ENCODE data around the gene CASP3. TPM values are rescaled to one million over a fixed set of nuclear protein-coding genes. Genes with fewer than 3 reads are reported as not detected.
"Not testable (repeated sequence)": the region's sequence is repeated elsewhere in the genome, so short reads cannot be mapped to it uniquely, and the experiment has no call there.

CASP3 gene
- total and polyA plus RNA-seq, 4 donors = 37.5 to 62.1 (median 47.6) TPM

- Histone ChIP-seq H3K9me3 (ENCODE audit: control insufficient read depth, insufficient read depth, low read length) (no peaks in the 10 kb centered on the region), H3K4me3 (ENCODE audit: low read depth, low read length) (no peak overlapping the region), H3K27me3 (ENCODE audit: control insufficient read depth, insufficient read depth, low read length) (no peaks in the 10 kb centered on the region), H3K36me3 (ENCODE audit: control insufficient read depth, insufficient read depth, low read length) (peaks cover 3% of the 10 kb centered on the region), H3K4me1 (ENCODE audit: control insufficient read depth, insufficient read depth, low read length) (peaks cover 8% of the 10 kb centered on the region), H3K27ac (ENCODE audit: low read depth, low read length) (no peak overlapping the region)
- DNase-seq (ENCODE audit: low read depth in 4 of 6, low spot score in 6 of 6) = no peak
- WGBS (ENCODE audit: insufficient coverage) = no CpG with 5 or more reads among the region's 2 CpGs
These were observed 4.4 kb upstream of the CASP3 start for GRCh38 chr4:184653650-184654049.

GRCh38 chr4:184652681-184653080, 3.4 kb upstream of the CASP3 start:
- not testable (repeated sequence) for DNase-seq (ENCODE audit: low read depth in 4 of 6, low spot score in 6 of 6); H3K9me3 ChIP-seq (ENCODE audit: control insufficient read depth, insufficient read depth, low read length); H3K4me3 ChIP-seq (ENCODE audit: low read depth, low read length); H3K36me3 ChIP-seq (ENCODE audit: control insufficient read depth, insufficient read depth, low read length); H3K27ac ChIP-seq (ENCODE audit: low read depth, low read length); H3K27me3 ChIP-seq (ENCODE audit: control insufficient read depth, insufficient read depth, low read length)
- H3K4me1 ChIP-seq (ENCODE audit: control insufficient read depth, insufficient read depth, low read length) = peaks cover 17% of the 10 kb centered on the region

GRCh38 chr4:184651899-184652298, 2.7 kb upstream of the CASP3 start:
- no peaks in the 10 kb centered on the region for H3K27me3 ChIP-seq (ENCODE audit: control insufficient read depth, insufficient read depth, low read length)
- no peak overlapping the region for H3K4me3 ChIP-seq (ENCODE audit: low read depth, low read length)
- H3K9me3 ChIP-seq (ENCODE audit: control insufficient read depth, insufficient read depth, low read length) = no peaks in the 10 kb centered on the region
- H3K4me1 ChIP-seq (ENCODE audit: control insufficient read depth, insufficient read depth, low read length) = peaks cover 17% of the 10 kb centered on the region
- peaks cover 3% of the 10 kb centered on the region for H3K36me3 ChIP-seq (ENCODE audit: control insufficient read depth, insufficient read depth, low read length)
- no peak for DNase-seq (ENCODE audit: low read depth in 4 of 6, low spot score in 6 of 6)
- H3K27ac ChIP-seq (ENCODE audit: low read depth, low read length) = no peak overlapping the region
- 94% methylated on average over 5 of the region's 8 CpGs for WGBS (ENCODE audit: insufficient coverage)

- Histone ChIP-seq H3K9me3 (ENCODE audit: control insufficient read depth, insufficient read depth, low read length) (no peaks in the 10 kb centered on the region), H3K4me3 (ENCODE audit: low read depth, low read length) (peak overlapping the region; percentile 76), H3K27me3 (ENCODE audit: control insufficient read depth, insufficient read depth, low read length) (no peaks in the 10 kb centered on the region), H3K4me1 (ENCODE audit: control insufficient read depth, insufficient read depth, low read length) (peaks cover 17% of the 10 kb centered on the region), H3K27ac (ENCODE audit: low read depth, low read length) (peak overlapping the region; percentile 92), H3K36me3 (ENCODE audit: control insufficient read depth, insufficient read depth, low read length) (no peaks in the 10 kb centered on the region)
- WGBS (ENCODE audit: insufficient coverage) = 25% methylated on average over 13 of the region's 21 CpGs
- peak in 5 of 6 donors; percentile 9 to 74 (median 33) for DNase-seq (ENCODE audit: low read depth in 4 of 6, low spot score in 6 of 6)
These were observed 966 bp upstream of the CASP3 start for GRCh38 chr4:184649971-184650855.

- H3K4me1 ChIP-seq (ENCODE audit: control insufficient read depth, insufficient read depth, low read length) = peaks cover 17% of the 10 kb centered on the region
- peak overlapping the region; percentile 84 for H3K27ac ChIP-seq (ENCODE audit: low read depth, low read length)
- DNase-seq (ENCODE audit: low read depth in 4 of 6, low spot score in 6 of 6) = peak; percentile 7 to 68 (median 44)
- no peaks in the 10 kb centered on the region for H3K36me3 ChIP-seq (ENCODE audit: control insufficient read depth, insufficient read depth, low read length)
- under 1% methylated on average over 52 of the region's 52 CpGs for WGBS (ENCODE audit: insufficient coverage)
- peak overlapping the region; percentile 65 for H3K4me3 ChIP-seq (ENCODE audit: low read depth, low read length)
- H3K27me3 ChIP-seq (ENCODE audit: control insufficient read depth, insufficient read depth, low read length) = no peaks in the 10 kb centered on the region
- no peaks in the 10 kb centered on the region for H3K9me3 ChIP-seq (ENCODE audit: control insufficient read depth, insufficient read depth, low read length)
These were observed 778 bp downstream of the CASP3 start for GRCh38 chr4:184648313-184649025.

GRCh38 chr4:184648054-184648312, 1.3 kb downstream of the CASP3 start:
- WGBS (ENCODE audit: insufficient coverage) = 5% methylated on average over 4 of the region's 6 CpGs
- H3K36me3 ChIP-seq (ENCODE audit: control insufficient read depth, insufficient read depth, low read length) = no peaks in the 10 kb centered on the region
- H3K4me3 ChIP-seq (ENCODE audit: low read depth, low read length) = peak overlapping the region; percentile 65
- DNase-seq (ENCODE audit: low read depth in 4 of 6, low spot score in 6 of 6) = no peak
- peaks cover 17% of the 10 kb centered on the region for H3K4me1 ChIP-seq (ENCODE audit: control insufficient read depth, insufficient read depth, low read length)
- no peaks in the 10 kb centered on the region for H3K9me3 ChIP-seq (ENCODE audit: control insufficient read depth, insufficient read depth, low read length)
- H3K27me3 ChIP-seq (ENCODE audit: control insufficient read depth, insufficient read depth, low read length) = no peaks in the 10 kb centered on the region
- peak overlapping the region; percentile 84 for H3K27ac ChIP-seq (ENCODE audit: low read depth, low read length)

GRCh38 chr4:184647266-184648053, 1.8 kb downstream of the CASP3 start:
- Histone ChIP-seq H3K27ac (ENCODE audit: low read depth, low read length) (peak overlapping the region; percentile 84), H3K36me3 (ENCODE audit: control insufficient read depth, insufficient read depth, low read length) (no peaks in the 10 kb centered on the region), H3K9me3 (ENCODE audit: control insufficient read depth, insufficient read depth, low read length) (no peaks in the 10 kb centered on the region), H3K4me3 (ENCODE audit: low read depth, low read length) (peak overlapping the region; percentile 65), H3K27me3 (ENCODE audit: control insufficient read depth, insufficient read depth, low read length) (no peaks in the 10 kb centered on the region), H3K4me1 (ENCODE audit: control insufficient read depth, insufficient read depth, low read length) (peaks cover 17% of the 10 kb centered on the region)
- WGBS (ENCODE audit: insufficient coverage) = 60% methylated on average over 2 of the region's 7 CpGs
- no peak for DNase-seq (ENCODE audit: low read depth in 4 of 6, low spot score in 6 of 6)

GRCh38 chr4:184645904-184646610, 3.2 kb downstream of the CASP3 start:
- no peaks in the 10 kb centered on the region for H3K27me3 ChIP-seq (ENCODE audit: control insufficient read depth, insufficient read depth, low read length)
- peaks cover 17% of the 10 kb centered on the region for H3K4me1 ChIP-seq (ENCODE audit: control insufficient read depth, insufficient read depth, low read length)
- no peaks in the 10 kb centered on the region for H3K36me3 ChIP-seq (ENCODE audit: control insufficient read depth, insufficient read depth, low read length)
- H3K27ac ChIP-seq (ENCODE audit: low read depth, low read length) = no peak overlapping the region
- no peak for DNase-seq (ENCODE audit: low read depth in 4 of 6, low spot score in 6 of 6)
- 0% methylated on average over 1 of the region's 6 CpGs for WGBS (ENCODE audit: insufficient coverage)
- no peak overlapping the region for H3K4me3 ChIP-seq (ENCODE audit: low read depth, low read length)
- H3K9me3 ChIP-seq (ENCODE audit: control insufficient read depth, insufficient read depth, low read length) = no peaks in the 10 kb centered on the region

All from spinal cord (tissue), 10 donors.